ENCODE results near the gene SYT2. TPM values are rescaled to one million over a fixed set of nuclear protein-coding genes. Genes with fewer than 3 reads are reported as not detected.

SYT2 gene
- total RNA-seq, 1 experiment from 2014 or later, result 12.1 TPM

GRCh38 chr1:202587859-202588485 is 122.3 kb downstream of the SYT2 start:
- 0 out of 2 replicates have a peak overlapping the region, but pooled peaks have one; percentile 48 for H3K27ac Mint-ChIP-seq

GRCh38 chr1:202586871-202587270 is 123.4 kb downstream of the SYT2 start:
- H3K36me3 Mint-ChIP-seq, result no peaks in the 10 kb centered on the region
- POLR2A ChIA-PET, result interaction anchor here (0.6 kb wide), 1 partner anchor 13 kb away, joined by 3 read pairs; no protein-coding TSS in a partner anchor
- CTCF ChIA-PET, result interaction anchor here (1.0 to 3.4 kb wide), 6 partner anchors 10 to 133 kb away, joined by 3 to 16 read pairs (median 3); partner anchors contain the start of gene SYT2
- no peak for DNase-seq (ENCODE audit: low spot score)
- TF ChIP-seq RORB (CRISPR knock-in tag; IDR thresholded peaks at IDR 0.05), result no peak
- no peak for TF ChIP-seq ATF1 (CRISPR knock-in tag; IDR thresholded peaks at IDR 0.05)
- TF ChIP-seq, protein P1, sequence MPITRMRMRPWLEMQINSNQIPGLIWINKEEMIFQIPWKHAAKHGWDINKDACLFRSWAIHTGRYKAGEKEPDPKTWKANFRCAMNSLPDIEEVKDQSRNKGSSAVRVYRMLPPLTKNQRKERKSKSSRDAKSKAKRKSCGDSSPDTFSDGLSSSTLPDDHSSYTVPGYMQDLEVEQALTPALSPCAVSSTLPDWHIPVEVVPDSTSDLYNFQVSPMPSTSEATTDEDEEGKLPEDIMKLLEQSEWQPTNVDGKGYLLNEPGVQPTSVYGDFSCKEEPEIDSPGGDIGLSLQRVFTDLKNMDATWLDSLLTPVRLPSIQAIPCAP (CRISPR knock-in tag; IDR thresholded peaks at IDR 0.05), result no peak
- no peak for TF ChIP-seq FOXK1 (CRISPR knock-in tag; IDR thresholded peaks at IDR 0.05)
- TF ChIP-seq SMAD4 (CRISPR knock-in tag; IDR thresholded peaks at IDR 0.05), result no peak
- no peak for TF ChIP-seq ZBTB43 (CRISPR knock-in tag; IDR thresholded peaks at IDR 0.05)
- TF ChIP-seq, protein P2, sequence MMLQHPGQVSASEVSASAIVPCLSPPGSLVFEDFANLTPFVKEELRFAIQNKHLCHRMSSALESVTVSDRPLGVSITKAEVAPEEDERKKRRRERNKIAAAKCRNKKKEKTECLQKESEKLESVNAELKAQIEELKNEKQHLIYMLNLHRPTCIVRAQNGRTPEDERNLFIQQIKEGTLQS (CRISPR knock-in tag; conservative IDR thresholded peaks at IDR 0.05), result no peak
- no peaks in the 10 kb centered on the region for H3K4me1 Mint-ChIP-seq
- H3K4me3 Mint-ChIP-seq, result no peak overlapping the region
- no peaks in the 10 kb centered on the region for H3K9me3 Mint-ChIP-seq
- no peaks in the 10 kb centered on the region; the same call in 1 of the 2 replicates for H3K27me3 Mint-ChIP-seq (ENCODE audit: low read depth)
- no peak for ATAC-seq
- no peak overlapping the region for H3K27ac Mint-ChIP-seq

More at GRCh38 chr1:202587859-202588485, 122.3 kb downstream of the SYT2 start:
- no peak for DNase-seq (ENCODE audit: low spot score)
- TF ChIP-seq CREM (CRISPR knock-in tag; IDR thresholded peaks at IDR 0.05) (no peak), GRHL2 (CRISPR knock-in tag; IDR thresholded peaks at IDR 0.05; ENCODE audit: insufficient replicate concordance, severe bottlenecking) (no peak), ZBTB43 (CRISPR knock-in tag; IDR thresholded peaks at IDR 0.05) (no peak), PREB (CRISPR knock-in tag; IDR thresholded peaks at IDR 0.05; ENCODE audit: borderline replicate concordance) (no peak), ZNF671 (CRISPR knock-in tag; IDR thresholded peaks at IDR 0.05) (no peak), NFE2L1 (CRISPR knock-in tag; IDR thresholded peaks at IDR 0.05) (no peak), ZNF425 (CRISPR knock-in tag; conservative IDR thresholded peaks at IDR 0.05) (no peak)
- TF ChIP-seq, protein P3, sequence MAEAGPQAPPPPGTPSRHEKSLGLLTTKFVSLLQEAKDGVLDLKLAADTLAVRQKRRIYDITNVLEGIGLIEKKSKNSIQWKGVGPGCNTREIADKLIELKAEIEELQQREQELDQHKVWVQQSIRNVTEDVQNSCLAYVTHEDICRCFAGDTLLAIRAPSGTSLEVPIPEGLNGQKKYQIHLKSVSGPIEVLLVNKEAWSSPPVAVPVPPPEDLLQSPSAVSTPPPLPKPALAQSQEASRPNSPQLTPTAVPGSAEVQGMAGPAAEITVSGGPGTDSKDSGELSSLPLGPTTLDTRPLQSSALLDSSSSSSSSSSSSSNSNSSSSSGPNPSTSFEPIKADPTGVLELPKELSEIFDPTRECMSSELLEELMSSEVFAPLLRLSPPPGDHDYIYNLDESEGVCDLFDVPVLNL (CRISPR knock-in tag; IDR thresholded peaks at IDR 0.05; ENCODE audit: borderline replicate concordance, low read depth), result no peak
- no peak overlapping the region for H3K4me3 Mint-ChIP-seq
- H3K27me3 Mint-ChIP-seq (ENCODE audit: low read depth), result no peaks in the 10 kb centered on the region; the same call in 1 of the 2 replicates
- no peaks in the 10 kb centered on the region for H3K4me1 Mint-ChIP-seq
- no peak for ATAC-seq
- no peaks in the 10 kb centered on the region for H3K9me3 Mint-ChIP-seq
- no peaks in the 10 kb centered on the region for H3K36me3 Mint-ChIP-seq
- ChIA-PET POLR2A (no interaction called here), CTCF (interaction anchor here (1.0 to 3.4 kb wide), 4 partner anchors 12 to 132 kb away, joined by 3 to 16 read pairs (median 4); partner anchors contain the start of gene SYT2)

Measured in WTC11 (cell line).